AG04449 (cell line): ENCODE measurements around the gene SARDH.

ENCODE experiments used
- CTCF ChIA-PET: fragments of 350-600 bp; formaldehyde crosslinking; extraction: SDS; loops from one replicate; lab custom pipeline; 2021; ENCODE audit warnings: antibody characterized with exemption; lab: Yijun Ruan, JAX
- POLR2A ChIA-PET: fragments of 400-600, 350-600 bp; formaldehyde crosslinking; extraction: SDS; loops from one replicate; lab custom pipeline; 2020; ENCODE audit warnings: antibody characterized with exemption, inconsistent platforms; lab: Yijun Ruan, JAX
- DNase-seq: peaks from one replicate; pipeline ENCODE4 v3.0.0-alpha.2; 2010; ENCODE audit warnings: low read depth, low spot score
- H3K4me3 ChIP-seq: 2 replicates; pipeline ENCODE4 v1.5.1; 2011; ENCODE audit warnings: low read depth, mild to moderate bottlenecking, control low read depth, low read length
- TF ChIP-seq, protein P1 (sequence below): IDR thresholded peaks from one replicate; pipeline ENCODE4 v1.5.1; 2011; ENCODE audit warnings: mild to moderate bottlenecking, moderate library complexity, low read length, control low read depth, inconsistent platforms; ENCODE audit not compliant: insufficient read depth; ENCODE audit errors: missing control alignments

Gene SARDH

DNA sequence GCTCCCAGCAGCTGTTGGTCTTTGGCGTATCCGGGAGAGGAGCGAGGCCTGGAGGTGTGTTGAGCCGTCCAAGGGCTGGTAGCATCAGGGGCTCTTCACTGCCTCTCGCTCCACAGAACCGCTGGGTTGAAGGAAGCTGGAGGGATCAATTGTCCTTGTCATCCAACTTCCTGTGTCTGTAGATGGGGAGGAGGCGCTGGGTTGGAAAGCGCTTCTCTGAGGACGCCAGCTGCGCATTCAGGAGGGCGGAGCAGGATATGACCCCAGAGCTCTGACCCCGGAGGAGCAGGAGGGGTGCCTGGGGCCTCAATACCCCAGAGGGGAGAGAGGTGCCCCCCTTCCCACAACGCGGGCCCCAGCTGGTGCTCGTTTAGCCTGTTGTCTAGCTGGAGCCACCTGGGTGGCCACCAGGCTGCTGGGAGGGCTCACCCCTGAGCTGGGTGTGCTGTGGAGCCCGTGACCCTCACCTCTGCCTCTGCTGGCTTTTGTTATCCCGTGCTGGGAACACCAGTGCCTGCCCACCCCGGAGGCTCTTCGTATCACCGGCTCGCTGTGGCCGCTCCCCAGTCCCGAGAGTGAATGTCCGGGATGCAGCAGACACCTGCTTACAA lies 104.0 kb downstream of the SARDH start:
- CTCF ChIA-PET: no interaction called here
- DNase-seq: no peak
- POLR2A ChIA-PET: no interaction called here
- no peak overlapping the region for H3K4me3 ChIP-seq
- TF ChIP-seq, protein P1, sequence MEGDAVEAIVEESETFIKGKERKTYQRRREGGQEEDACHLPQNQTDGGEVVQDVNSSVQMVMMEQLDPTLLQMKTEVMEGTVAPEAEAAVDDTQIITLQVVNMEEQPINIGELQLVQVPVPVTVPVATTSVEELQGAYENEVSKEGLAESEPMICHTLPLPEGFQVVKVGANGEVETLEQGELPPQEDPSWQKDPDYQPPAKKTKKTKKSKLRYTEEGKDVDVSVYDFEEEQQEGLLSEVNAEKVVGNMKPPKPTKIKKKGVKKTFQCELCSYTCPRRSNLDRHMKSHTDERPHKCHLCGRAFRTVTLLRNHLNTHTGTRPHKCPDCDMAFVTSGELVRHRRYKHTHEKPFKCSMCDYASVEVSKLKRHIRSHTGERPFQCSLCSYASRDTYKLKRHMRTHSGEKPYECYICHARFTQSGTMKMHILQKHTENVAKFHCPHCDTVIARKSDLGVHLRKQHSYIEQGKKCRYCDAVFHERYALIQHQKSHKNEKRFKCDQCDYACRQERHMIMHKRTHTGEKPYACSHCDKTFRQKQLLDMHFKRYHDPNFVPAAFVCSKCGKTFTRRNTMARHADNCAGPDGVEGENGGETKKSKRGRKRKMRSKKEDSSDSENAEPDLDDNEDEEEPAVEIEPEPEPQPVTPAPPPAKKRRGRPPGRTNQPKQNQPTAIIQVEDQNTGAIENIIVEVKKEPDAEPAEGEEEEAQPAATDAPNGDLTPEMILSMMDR: no peak

DNA sequence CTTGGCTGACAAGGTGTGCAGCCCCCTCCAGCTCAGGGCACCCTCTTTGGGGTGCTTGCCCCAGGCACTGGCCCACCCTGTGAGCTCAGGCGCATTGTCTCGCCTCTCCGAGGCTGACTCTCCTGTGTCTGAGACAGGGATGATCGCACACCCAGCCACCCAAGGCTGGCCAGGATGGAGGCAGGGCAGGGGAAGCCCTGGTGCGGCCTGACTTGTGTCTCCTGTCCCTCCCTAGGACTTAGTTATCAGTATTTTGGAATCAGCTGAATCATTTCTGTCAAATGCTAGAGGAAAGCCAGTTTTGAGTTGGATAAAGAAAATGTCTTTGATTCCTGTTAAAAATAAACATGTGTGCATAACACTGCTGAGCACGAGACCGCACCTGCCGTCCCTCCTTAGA lies 104.5 kb downstream of the SARDH start:
- H3K4me3 ChIP-seq: no peak overlapping the region
- ChIA-PET CTCF (no interaction called here), POLR2A (no interaction called here)
- no peak for DNase-seq
- TF ChIP-seq, protein P1: no peak

DNA sequence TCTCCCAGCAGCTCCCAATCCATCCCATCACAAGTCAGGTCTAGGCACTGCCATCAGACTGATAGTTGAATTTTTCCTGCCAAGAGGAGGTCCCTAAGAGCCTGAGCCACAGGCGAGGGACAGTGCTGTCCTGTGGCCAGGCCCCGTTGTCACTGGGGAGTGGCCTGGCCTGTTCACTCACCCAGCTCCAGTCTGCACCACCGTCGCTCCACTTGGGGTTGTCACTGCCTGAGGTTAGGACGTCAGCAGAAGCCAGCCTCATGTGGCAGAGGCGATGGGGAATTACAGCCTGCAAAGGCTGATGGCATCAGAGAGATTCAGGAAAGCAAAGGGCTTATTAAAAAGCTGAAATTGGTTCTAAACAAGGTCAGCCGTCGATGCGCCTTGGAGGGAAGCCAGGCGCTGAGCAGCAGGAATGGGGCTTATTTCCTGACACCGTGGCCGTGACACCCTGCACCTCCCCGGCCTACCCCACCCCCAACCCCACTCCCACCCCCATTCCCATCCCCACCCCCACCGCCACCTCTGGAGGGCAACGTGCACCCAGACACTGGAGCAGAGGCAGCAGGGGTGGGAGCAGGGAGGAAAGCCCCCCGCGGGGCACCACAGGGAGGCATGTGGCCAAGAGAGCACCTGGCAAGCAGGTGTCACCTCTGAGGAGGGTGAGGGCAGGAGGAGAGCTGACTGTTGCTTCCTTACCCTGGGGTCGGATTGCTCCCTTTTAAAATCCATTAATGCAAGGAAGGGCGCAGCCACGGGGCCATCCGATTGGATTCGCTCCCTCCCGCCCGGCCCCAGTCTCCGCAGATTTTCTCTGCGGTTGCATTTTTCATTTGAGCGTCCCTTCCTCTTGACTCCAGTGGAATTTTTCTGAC lies 105.1 kb downstream of the SARDH start:
- TF ChIP-seq, protein P1: no peak
- no peak for DNase-seq
- ChIA-PET CTCF (no interaction called here), POLR2A (no interaction called here)
- H3K4me3 ChIP-seq: no peak overlapping the region

DNA sequence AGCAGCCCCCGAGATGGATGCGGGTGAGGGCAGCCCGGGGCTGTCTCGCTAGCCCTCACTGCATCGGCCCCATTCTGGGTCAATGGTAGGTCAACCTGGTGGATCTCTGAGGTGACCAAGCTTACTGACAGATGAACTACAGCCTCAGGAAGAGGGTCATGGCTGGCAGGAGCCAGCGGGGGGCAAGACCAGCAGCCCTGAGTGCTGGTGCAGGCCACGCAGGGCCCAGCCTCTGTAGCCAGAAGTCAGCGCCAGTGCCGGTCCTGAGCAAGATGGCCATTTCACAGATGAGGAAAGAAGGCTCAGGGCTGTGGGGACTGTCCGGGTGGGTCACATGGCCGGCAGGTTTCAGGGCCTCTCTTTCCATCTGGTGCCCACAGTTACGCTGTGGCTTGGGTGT lies 107.0 kb downstream of the SARDH start:
- TF ChIP-seq, protein P1: no peak
- DNase-seq: no peak
- POLR2A ChIA-PET: no interaction called here
- CTCF ChIA-PET: no interaction called here
- no peak overlapping the region for H3K4me3 ChIP-seq

DNA sequence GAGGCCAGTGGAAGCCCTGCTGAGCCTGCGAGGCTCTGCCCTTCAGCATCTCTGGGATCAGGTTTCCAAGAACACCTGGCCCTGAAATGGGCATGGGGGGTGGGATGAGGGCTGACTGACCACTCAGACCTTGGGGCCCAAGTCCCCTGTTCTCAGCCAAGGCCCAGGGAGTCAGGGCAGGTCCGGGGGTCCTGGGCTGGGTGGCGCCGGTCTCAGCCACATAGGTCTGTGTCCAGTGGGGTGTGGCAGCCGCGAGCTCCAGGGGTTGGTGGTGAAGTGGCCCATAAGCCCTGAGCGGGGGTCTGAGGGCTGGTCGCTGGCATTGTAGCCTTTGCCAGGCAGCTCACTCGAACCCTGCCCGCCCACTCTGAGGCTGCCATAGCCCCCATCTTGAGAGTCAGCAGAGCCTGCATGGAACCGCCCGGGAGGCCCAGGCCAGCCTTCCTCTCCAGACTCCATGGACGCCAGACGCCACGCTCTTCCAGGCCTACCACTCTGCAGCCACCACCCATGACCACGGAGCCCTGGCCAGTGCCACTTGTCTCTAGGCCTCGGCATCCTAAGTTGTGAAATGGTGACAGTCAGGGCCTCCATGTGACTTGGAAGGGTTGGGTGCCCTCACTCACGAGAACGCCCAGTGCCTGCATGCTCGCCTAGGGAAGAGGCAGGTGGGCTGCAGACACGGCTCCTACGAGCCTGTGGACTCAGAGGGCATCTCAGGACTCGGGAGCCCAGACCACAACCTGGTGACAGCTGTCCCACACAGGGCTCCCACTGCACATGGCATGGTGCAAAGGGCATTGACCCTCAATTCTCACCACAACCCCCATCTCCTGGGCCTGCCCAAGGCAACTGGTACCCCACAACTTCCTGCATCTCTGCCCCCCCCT lies 108.7 kb downstream of the SARDH start:
- CTCF ChIA-PET: no interaction called here
- POLR2A ChIA-PET: no interaction called here
- no peak overlapping the region for H3K4me3 ChIP-seq
- no peak for DNase-seq
- TF ChIP-seq, protein P1: no peak
